HEK293 (cell line): ENCODE data around the gene ERF.

Experiments used
- ATF2 ChIP-seq: fragments of 450-650 bp; formaldehyde crosslinking; IDR thresholded peaks from 2 replicates; pipeline ENCODE4 v1.5.1; 2016; ENCODE audit warnings: missing biosample characterization, missing genetic modification characterization, low read depth
- BCL6B ChIP-seq: fragments of 450-650 bp; formaldehyde crosslinking; IDR thresholded peaks from 2 replicates; pipeline ENCODE4 v1.5.1; 2017; ENCODE audit warnings: missing biosample characterization, missing genetic modification characterization
- GLI2 ChIP-seq: fragments of 450-650 bp; formaldehyde crosslinking; IDR thresholded peaks from 2 replicates; pipeline ENCODE4; 2017; ENCODE audit warnings: missing biosample characterization, missing genetic modification characterization, low read depth, borderline replicate concordance
- KLF17 ChIP-seq: fragments of 450-650 bp; formaldehyde crosslinking; IDR thresholded peaks from 2 replicates; pipeline ENCODE4 v1.5.1; 2016; ENCODE audit warnings: missing biosample characterization, missing genetic modification characterization
- PBX3 ChIP-seq: sonication (generic); formaldehyde crosslinking; IDR thresholded peaks from 2 replicates; pipeline ENCODE4 v1.8.1; 2022; ENCODE audit warnings: mild to moderate bottlenecking, moderate library complexity, missing genetic modification reagents
- PRDM2 ChIP-seq: fragments of 450-650 bp; formaldehyde crosslinking; IDR thresholded peaks from 2 replicates; pipeline ENCODE4 v1.5.1; 2016; ENCODE audit warnings: missing biosample characterization, missing genetic modification characterization, borderline replicate concordance
- SP2 ChIP-seq: fragments of 450-650 bp; formaldehyde crosslinking; IDR thresholded peaks from 2 replicates; pipeline ENCODE4 v1.5.1; 2016; ENCODE audit warnings: missing biosample characterization, missing genetic modification characterization
- ZBTB20 ChIP-seq: fragments of 450-650 bp; formaldehyde crosslinking; IDR thresholded peaks from 2 replicates; pipeline ENCODE4 v1.5.1; 2016; ENCODE audit warnings: missing biosample characterization, missing genetic modification characterization
- ZBTB26 ChIP-seq: fragments of 450-650 bp; formaldehyde crosslinking; optimal IDR thresholded peaks from 2 replicates; pipeline ENCODE3; 2016; ENCODE audit warnings: missing biosample characterization, mild to moderate bottlenecking, missing genetic modification characterization
- ZFHX2 ChIP-seq: fragments of 450-650 bp; formaldehyde crosslinking; conservative IDR thresholded peaks from 2 replicates; pipeline ENCODE4 v1.5.1; 2016; ENCODE audit warnings: missing biosample characterization, missing genetic modification characterization
- ZNF121 ChIP-seq: fragments of 450-650 bp; formaldehyde crosslinking; IDR thresholded peaks from 2 replicates; pipeline ENCODE4 v1.5.1; 2016; ENCODE audit warnings: missing biosample characterization, missing genetic modification characterization
- ZNF157 ChIP-seq: fragments of 450-650 bp; formaldehyde crosslinking; IDR thresholded peaks from 2 replicates; pipeline ENCODE4 v1.5.1; 2016; ENCODE audit warnings: missing biosample characterization, missing genetic modification characterization
- ZNF174 ChIP-seq: fragments of 450-650 bp; formaldehyde crosslinking; IDR thresholded peaks from 2 replicates; pipeline ENCODE4 v1.5.0; 2017; ENCODE audit warnings: missing biosample characterization, mild to moderate bottlenecking, missing genetic modification characterization
- ZNF280D ChIP-seq: fragments of 450-650 bp; formaldehyde crosslinking; IDR thresholded peaks from 2 replicates; pipeline ENCODE4 v1.5.1; 2016; ENCODE audit warnings: missing biosample characterization, missing genetic modification characterization
- ZNF341 ChIP-seq: fragments of 450-650 bp; formaldehyde crosslinking; IDR thresholded peaks from 2 replicates; pipeline ENCODE4; 2016; ENCODE audit warnings: low read depth, missing biosample characterization, missing genetic modification characterization
- ZNF423 ChIP-seq: fragments of 450-650 bp; formaldehyde crosslinking; IDR thresholded peaks from 2 replicates; pipeline ENCODE4 v1.5.1; 2016; ENCODE audit warnings: missing biosample characterization, missing genetic modification characterization
- ZNF544 ChIP-seq: fragments of 450-650 bp; formaldehyde crosslinking; IDR thresholded peaks from 2 replicates; pipeline ENCODE4 v1.5.0; 2017; ENCODE audit warnings: missing biosample characterization, missing genetic modification characterization
- ZNF555 ChIP-seq: fragments of 450-650 bp; formaldehyde crosslinking; conservative IDR thresholded peaks from 2 replicates; pipeline ENCODE4 v1.5.1; 2017; ENCODE audit warnings: missing biosample characterization, mild to moderate bottlenecking, missing genetic modification characterization, inconsistent platforms
- ZNF558 ChIP-seq: fragments of 450-650 bp; formaldehyde crosslinking; IDR thresholded peaks from 2 replicates; pipeline ENCODE4 v1.5.1; 2016; ENCODE audit warnings: missing biosample characterization, missing genetic modification characterization
- ZNF624 ChIP-seq: fragments of 450-650 bp; formaldehyde crosslinking; IDR thresholded peaks from 2 replicates; pipeline ENCODE4 v1.5.1; 2017; ENCODE audit warnings: missing biosample characterization, missing genetic modification characterization
- ZNF692 ChIP-seq: fragments of 450-650 bp; formaldehyde crosslinking; IDR thresholded peaks from 2 replicates; pipeline ENCODE4 v1.5.1; 2016; ENCODE audit warnings: missing biosample characterization, missing genetic modification characterization

The ERF gene

GRCh38 chr19:42252365-42253244 is 2.3 kb downstream of the ERF start (continued):
- TF ChIP-seq ZNF121 (tag by site-specific recombination) (no peak), ZNF174 (no peak), ZNF423 (tag by site-specific recombination) (no peak), SP2 (tag by site-specific recombination) (no peak), ZFHX2 (no peak), KLF17 (tag by site-specific recombination) (no peak), ZNF544 (no peak), ZNF558 (tag by site-specific recombination) (no peak), ZNF692 (tag by site-specific recombination) (peak; percentile 97), PBX3 (CRISPR knock-in tag) (no peak), ZNF280D (tag by site-specific recombination) (0 out of 2 replicates have a peak, but pooled peaks have one; percentile 24), GLI2 (tag by site-specific recombination) (no peak), ZNF341 (tag by site-specific recombination) (no peak), ATF2 (tag by site-specific recombination) (peak; percentile 95), ZNF624 (no peak), ZBTB26 (tag by site-specific recombination) (peak; percentile 18), ZNF555 (no peak), BCL6B (tag by site-specific recombination) (no peak), PRDM2 (no peak), ZNF157 (no peak), ZBTB20 (tag by site-specific recombination) (peak; percentile 2; the same call in 1 of the 2 replicates)
